GM12801 (cell line): ENCODE measurements around the gene KATNA1.

Experiments
- CTCF ChIP-seq: IDR thresholded peaks from one replicate; pipeline ENCODE4 v1.5.1; 2011; ENCODE audit warnings: control low read depth; ENCODE audit not compliant: insufficient read length; ENCODE audit errors: extremely low read depth

Gene KATNA1

GRCh38 chr6:149648148-149649145 is at the start of gene KATNA1:
Gene KATNA1 (minus strand): TSS chr6:149648714. CDS start chr6:149638547, 10,167 bp downstream.
- TF ChIP-seq CTCF = no peak

GRCh38 chr6:149698175-149698574 is 49.7 kb upstream of the KATNA1 start:
- no peak for TF ChIP-seq CTCF

GRCh38 chr6:149696901-149697300 is 48.4 kb upstream of the KATNA1 start:
- no peak for TF ChIP-seq CTCF

- TF ChIP-seq CTCF = no peak
Measured at GRCh38 chr6:149694921-149695320, 46.4 kb upstream of the KATNA1 start.

- no peak for TF ChIP-seq CTCF
Measured at GRCh38 chr6:149691201-149691600, 42.7 kb upstream of the KATNA1 start.

- no peak for TF ChIP-seq CTCF
Measured at GRCh38 chr6:149686230-149686629, 37.7 kb upstream of the KATNA1 start.

- TF ChIP-seq CTCF = no peak
Measured at GRCh38 chr6:149683256-149683859, 34.8 kb upstream of the KATNA1 start.
